Limb (tissue), 2 donors: ENCODE results near the gene NPY5R.
A peak's percentile ranks its signal among the peaks of the same experiment; 100 is the strongest.

Source experiments
- DNase-seq, 2 donors: peaks; one replicate each; pipeline ENCODE4 v3.0.0-alpha.2; 2016; ENCODE audit errors: extremely low spot score in 2 of 2

The NPY5R gene

DNA sequence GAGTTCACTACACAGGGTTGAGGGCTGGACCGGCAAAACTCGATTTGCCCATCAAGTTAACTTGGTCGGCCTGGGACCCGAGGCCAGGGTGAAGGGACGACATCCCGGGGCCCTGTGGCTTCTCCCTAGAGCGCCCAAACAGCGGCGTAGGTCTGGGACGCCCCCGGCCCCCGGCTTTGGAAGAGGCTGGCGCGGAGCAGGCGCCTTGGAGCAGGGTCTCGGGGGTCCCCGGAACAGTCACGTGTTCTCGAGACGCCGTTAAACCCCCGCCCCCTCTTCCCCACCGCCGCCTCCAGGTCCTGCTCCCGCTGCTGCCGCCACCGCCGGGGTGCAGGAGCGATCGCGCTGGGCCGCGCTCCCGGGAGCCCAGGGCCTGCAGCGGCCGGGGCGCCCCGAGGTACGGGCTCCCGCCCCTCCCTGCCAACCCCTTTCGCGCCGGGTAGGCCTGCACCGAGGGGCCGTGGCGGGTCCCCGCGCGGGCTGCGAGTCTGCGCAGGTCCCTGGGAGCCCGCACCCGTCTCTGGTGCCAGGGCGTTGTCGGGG is at the start of gene NPY5R:
TSS of gene NPY5R (plus strand) at position 289 of the 543 bp plus-strand sequence. CDS start 6,382 bp downstream, outside the sequence.
- DNase-seq: no peak

DNA sequence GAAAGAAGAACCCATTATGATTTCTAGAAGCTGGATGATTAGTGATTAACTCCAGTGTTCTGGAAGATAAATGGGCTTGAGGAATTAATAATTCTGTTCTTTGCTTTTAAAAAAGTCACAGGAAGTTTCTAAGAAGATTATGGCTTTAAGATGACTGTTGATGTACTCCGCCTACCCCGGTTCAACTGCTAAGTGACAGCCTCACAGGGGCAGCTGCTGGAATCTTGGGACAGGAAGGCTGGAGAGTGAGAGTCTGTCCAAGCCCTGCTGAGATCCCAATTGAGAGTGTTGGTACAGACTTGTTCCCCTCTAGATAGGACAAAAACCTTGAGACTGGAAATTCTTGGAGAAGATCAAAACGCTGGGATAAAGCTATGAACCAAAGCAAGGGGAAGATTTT is 48.6 kb upstream of the NPY5R start:
- DNase-seq: no peak

DNA sequence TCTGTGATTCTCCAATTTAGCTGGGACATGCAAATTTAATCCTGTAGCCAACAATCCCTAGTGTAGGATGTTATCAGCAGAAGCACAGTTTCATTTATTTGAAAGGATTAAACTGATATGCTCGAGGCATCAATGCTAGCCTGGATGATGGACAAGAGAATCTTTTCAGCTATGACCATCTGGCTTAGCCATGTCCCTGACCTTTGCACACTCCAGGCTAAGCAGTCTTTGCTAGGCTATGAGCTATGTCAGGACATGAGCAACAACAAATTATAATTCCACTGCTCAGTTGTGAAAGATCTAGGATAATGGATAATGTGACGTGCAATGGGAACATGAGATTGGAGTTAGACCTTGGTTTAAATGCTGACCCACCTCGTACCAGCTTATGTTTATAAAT is 43.2 kb upstream of the NPY5R start:
- no peak for DNase-seq

DNA sequence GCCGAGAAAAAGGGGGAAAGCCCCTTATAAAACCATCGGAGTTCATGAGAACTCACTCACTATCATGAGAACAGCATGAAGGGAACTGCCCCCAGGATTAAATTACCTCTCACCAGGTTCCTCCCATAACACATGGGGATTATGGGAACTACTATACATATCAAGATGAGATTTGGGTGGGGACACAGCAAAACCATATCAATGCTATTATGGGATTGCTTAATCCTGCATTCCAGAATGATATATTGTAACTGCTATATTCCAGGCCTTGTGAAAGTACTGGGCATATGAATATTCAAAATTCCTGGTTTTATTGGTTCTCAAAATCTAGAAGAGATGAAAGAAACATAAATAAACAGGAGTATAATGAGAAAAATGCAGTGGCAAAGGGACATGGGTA is 40.6 kb upstream of the NPY5R start:
- DNase-seq: no peak

DNA sequence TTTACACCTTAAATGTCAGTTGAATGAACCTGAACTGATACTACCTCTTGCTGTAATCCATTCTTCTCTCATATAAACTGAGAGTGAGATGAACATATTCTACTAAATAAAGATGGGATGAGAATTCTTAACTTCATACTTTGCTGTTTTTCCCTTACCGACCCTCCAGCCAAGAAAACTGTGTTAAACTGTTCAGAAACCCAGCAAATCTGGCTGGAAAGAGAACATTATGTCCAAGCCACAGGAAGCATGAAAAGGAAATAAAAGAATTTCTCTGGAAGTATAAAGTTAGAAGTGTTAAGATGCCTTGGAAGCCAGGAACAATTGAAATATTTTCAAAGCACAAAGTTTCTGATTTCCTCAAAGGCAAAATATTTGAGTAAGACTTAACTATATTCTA is 34.2 kb upstream of the NPY5R start:
- DNase-seq: no peak

DNA sequence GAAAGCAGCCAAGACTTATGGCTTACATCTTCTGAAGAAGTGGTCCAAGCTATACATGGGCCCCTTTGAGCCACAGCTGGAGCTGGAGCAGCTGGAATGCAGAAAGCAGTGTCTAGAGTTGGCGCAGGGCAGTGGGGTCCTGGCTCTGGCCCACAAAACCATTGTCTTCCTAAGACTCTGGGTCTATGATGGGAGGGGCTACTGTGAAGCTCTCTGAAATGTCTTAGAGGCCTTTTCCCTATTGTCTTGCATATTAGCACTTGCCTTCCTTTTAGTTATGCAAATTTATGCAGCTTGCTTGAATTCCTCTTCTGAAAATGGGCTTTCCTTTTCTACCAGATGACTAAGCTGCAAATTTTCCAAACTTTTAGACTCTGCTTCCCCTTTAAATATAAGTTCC is 26.6 kb upstream of the NPY5R start:
- DNase-seq: no peak

DNA sequence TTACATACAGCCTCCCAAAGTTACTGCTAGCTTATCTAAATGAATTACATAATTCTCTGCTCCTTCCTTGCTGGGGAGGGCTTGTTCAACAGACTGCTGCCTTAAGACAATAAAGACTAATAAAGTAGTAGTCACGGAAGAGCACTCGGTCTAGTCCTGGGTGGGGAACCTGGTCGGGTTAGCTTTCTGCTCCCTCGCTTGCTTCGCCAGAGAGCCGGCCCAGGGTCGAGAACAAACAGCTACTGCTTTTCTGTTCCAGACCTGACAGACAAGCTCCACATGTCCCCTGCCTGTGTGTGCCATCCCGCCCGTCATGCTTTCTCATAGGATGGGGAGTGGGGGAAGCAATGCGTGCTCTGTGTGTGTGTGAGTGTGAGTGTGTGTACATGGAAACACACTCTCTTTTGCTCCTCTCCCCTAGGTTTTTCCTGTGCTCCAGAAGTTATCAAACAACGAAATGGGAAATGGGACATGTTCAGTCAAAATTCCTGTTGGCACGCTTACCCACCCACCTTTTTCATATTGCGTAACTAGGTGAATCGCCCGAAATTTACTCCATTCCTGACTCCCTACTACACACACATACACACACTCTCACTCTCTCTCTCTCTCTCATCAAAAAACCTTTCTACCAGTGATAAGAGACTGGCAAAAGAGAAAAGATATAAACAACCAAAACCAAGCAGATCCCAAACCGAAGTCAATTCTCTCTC is 12.6 kb upstream of the NPY5R start:
- peak in 1 of 2 donors; percentile 33 for DNase-seq

DNA sequence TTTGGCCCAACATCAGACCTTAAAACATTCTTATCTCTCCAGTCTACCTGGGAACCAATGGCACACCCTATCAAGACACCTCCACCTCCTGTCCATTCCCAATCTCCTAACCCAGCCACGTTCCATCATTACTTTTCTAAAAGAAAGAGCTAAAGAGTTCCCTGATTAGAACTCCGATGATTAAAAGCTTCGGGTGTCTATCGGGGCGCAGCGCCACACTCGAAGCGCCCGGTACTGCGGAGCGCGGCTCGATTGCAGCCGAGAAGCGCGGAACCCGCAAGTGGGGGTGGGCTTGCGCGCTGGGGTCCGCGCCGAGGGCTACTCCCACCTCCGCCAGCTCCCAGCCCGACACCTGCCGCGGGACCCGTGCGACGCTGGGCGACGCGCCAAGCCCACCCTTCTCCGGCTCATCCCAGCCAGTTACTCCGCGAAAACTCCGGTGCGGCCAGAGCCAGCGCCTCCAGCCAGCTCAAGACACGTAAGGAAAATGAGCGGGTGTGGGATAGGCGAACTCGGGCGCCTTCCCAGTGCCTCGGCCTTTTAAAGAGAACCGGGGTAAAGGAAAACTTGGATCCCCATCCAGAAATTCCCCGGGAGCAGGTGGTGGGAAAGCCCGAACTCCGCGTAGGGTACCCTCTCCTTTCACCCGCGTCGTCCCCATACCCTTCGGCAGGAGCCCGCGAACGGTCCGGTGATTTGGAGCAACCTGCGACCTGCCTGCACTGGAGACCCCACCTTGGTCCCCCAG is 11.9 kb upstream of the NPY5R start:
- peak in 1 of 2 donors; percentile 72 for DNase-seq

DNA sequence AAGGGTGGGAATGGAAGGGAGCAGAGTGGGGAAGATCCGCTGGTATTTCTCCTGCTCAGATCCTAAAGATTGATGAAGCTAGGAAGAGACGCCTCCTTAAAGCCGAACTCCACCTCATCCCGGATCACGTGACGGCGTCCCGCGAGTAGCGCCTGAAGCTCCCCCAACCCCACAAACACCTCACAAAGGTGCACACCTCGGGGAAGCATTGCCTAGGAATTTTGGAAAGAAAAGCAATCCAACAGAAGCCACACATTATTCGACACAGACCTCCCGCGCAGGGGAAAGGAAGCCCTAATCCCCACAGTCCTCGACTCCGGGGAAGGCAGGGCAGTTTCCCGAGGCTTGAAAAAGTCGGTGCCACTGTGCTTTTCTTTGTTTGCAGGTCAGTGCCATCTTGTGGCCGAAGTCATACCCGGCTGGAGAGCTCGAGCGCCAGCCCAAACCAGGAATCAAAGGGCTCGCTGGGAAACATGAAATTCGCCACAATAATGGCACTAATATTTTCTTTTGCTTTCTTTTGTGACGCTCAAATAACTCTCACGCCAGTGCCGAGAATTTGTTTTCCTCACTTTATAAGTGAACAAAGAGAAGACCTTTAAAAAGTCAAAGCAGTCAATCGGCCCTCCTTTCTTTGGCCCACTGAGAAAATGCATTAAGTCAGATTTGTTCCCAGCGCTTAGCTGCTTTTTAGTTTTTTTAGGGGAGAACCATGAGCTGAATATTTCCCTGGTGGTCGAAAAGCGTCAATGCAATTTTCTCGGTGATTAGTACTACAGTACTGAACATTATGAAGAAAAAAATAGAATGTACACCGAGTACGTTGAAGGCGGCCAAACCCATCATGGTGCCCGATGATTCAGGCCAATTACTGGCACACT is 10.9 kb upstream of the NPY5R start, which contains the start of gene NPY1R:
TSS of gene NPY1R (minus strand) at position 71 of the 881 bp plus-strand sequence. CDS start 6,042 bp downstream, outside the sequence.
- peak; percentile 79 to 84 for DNase-seq

DNA sequence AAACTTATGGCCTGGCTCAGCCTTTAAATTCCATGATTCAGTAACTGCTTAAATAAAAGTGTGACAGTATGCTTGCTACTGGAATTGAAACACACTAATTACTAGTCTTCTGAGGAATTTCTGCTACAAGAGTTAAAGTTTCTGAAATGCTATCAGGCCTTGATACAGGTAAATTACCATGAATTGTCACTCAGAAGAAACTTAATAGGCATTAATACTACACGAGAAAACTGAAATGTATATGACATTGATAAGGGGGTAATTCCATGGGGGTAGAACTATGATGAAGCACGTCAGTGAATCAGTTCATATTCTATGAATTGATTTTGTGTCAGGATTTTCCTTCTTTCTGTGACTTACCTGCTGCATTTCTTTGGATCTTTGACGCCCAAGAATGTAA is 8.3 kb upstream of the NPY5R start:
- no peak for DNase-seq

DNA sequence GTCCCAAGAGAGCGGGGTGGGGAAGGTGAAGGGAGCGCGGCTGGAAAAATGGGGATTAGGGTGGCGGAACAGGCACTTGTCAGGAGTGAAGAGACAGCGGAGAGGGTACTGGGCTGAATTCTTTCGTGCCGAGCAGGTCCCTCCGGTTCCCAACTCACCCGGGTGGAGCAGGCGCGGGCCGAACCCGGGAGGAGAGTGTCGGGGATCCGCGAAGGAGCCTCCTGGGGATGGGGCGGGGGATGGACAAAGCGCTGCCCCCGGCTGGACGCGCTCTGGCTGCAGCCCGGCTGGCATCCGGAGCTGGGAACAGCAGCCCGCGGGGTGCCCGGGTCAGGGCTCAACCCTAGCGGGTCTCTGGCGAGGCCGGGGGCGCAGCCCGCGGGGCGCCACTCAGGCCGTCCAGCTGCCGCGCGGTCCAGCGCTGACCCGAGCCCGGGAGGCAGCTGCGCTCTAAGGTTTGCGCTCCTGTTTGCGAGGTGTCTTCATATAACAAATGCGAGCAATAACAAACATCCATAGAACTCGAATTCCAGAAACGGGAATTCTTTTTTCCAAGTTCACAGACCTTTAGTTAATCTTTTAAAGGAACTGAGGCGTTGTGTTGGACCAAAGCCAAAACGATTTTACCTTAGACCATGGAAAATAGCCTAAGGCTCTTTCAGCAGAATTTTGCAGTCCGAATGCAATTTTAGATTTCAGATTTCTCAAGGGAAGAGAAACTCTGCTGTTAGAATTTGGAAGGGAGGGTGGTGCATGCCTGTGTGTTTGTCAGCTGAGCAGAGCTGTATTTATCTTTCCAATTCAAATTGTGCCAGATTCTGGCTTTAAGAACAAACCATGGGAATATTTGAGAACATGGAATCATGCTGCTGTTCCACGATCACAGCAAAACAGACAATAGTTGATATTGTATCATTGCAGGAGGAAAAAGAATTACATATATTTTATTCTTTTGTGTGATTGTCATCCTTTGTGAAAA is 744 bp downstream of the NPY5R start:
- DNase-seq: peak in 1 of 2 donors; percentile 55

DNA sequence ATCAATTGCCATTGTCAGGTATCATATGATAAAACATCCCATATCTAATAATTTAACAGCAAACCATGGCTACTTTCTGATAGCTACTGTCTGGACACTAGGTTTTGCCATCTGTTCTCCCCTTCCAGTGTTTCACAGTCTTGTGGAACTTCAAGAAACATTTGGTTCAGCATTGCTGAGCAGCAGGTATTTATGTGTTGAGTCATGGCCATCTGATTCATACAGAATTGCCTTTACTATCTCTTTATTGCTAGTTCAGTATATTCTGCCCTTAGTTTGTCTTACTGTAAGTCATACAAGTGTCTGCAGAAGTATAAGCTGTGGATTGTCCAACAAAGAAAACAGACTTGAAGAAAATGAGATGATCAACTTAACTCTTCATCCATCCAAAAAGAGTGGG is 7.0 kb downstream of the NPY5R start:
- DNase-seq: no peak

DNA sequence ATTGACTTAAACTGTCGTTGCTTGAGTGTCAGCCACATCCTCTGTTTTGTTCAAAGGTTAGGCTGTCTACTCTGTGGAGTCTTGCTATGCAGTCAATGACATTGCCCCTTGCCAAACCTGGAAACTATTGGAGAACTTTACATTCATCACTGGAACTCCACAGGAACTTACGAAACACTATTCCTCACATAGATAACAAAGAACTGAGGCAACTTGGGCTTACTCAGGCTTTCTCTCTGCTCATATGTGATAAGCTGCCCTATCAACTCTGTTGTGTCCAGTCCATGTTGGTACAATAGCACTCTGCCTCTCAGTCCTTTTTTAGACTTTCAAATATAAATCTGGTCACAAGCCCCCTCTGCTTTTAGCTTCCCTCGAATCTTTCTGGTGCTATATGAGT is 9.4 kb downstream of the NPY5R start:
- no peak for DNase-seq

DNA sequence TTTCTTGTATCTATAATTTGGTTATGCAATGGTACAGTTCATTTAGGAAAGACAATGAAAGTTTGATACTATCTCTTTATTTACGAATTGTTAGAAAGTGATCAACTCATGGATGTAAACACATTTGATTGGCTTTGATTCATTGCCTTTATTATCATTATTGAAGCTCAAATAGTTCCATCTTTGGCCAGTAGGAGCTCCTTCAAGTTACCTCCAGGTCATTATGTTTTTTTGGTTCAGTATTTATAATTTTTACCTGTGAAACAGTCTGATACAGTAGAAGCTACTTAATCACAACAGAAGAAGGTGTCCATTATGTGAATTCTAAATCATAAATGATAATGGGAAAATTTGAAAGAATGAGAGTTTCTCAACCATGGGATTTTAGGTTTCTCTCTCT is 12.4 kb downstream of the NPY5R start:
- no peak for DNase-seq

DNA sequence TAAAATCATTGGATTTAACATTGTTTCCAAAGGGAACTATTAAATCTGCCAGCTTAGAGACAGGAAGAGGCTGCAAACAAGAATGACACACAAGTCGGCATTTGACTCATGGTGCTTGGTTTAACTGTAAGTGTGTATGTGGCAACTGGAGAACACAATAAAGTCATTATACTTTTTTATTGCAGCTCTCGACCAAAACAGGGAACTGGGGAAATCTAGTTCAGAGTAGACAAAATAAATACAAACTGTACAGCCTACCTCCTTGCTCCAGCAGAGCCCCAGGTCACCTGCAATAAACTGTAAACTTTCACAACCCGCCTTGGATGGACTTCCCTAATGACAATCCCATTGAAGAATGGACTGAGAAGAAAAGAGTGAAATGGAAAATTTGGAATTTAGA is 24.0 kb downstream of the NPY5R start:
- DNase-seq: no peak

DNA sequence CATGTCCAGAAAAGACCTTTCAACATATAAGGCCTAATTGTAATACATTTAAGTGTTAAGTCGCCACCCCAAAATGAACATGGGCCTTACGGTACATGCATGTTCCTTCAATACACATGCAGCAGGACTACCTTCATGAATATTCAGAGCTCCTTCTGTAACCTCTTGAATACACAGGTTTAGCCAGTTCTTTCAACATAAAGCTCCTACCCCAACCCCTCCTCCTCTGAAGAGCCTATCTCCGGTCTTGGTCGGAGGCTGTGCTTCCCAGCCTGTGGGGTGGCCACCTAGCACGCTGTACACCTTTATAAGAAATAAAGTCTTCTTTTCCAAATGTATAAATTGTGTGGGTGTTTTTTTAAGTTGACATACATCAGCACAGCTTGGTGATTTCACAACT is 28.3 kb downstream of the NPY5R start:
- DNase-seq: no peak

DNA sequence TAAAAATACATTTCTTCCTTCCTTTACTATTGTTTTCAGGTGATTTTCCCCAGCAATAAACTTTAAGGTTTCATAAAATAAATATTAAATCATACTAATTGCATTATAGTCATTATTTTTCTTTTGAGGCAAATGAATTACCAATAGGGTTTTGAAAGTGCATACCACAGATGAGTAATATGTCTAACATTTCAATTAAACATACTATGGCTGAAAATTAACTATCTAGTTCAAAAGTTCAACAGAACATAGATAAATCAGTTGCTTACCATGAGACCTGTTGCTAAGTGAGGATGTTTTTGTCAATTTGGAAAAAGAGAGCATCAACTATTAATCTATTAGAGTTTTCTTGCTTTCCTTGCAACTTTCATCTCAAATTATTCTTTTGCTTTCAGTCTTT is 35.0 kb downstream of the NPY5R start:
- no peak for DNase-seq

DNA sequence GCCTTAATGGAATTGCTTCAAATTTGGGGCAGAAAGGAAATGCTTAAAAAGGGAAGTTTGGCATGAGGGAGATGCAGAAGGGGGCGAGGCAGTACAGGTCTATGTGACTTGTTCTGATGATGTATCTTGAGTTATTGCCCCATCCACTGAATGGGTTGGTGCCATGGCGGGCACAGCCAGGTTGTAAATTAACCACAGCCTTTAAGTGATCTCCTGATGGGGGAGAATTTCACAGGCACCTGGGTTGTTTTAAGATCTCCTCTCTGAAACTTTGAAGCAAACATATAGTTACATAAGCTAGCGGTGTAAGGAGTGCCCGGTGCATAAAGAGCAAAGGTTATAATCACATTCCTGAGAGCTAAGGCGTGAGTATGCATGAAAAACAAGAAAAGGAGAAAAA is 37.0 kb downstream of the NPY5R start:
- DNase-seq: no peak

DNA sequence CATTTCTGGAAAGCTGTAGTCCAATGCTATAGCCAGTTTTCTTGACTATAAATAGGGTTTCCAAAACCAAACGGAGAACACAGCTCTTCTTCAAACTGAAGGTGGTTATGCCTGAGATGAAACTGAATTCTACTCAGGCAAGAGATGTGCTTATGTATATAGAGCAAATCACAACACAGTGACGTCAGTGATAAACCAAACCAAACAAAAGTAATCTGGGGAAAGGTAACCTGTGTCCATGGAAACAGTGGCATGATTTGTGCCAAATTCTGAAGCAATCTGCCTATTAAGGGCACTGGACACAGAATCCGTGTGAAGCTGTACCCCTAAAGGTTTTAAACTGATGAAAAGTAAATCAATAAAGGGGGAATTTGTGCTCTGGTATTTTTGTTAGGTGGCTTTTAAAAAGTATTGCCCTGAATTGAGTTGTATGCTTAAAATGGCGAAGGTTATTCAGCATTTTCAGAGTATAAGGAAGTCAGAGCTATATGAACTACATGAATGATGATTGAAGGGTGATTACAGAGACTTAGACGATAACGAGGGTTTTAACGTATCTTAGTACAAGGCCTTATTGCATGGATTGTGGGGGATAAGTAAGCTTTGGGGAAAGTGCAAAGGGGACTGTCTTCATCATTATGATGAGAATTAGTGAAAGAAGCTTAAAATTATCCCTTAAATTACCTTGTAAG is 38.6 kb downstream of the NPY5R start:
- no peak for DNase-seq

DNA sequence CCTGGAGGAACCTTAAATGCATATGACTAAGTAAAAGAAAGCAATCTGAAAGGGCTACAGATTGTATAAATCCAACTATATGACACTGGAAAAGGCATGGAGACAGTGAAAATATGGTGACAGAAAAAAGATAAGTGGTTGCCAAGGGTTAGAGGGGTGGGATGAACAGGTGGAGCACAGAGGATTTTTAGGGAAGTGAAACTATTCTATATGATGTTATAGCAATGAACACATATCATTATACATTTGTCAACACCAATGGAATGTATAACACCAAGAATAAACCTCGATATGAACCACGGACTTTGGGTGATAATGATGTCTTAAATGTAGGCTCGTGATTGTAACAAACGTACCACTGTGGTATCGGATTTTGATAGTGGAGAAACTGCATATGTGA is 40.7 kb downstream of the NPY5R start:
- no peak for DNase-seq
